Uterus (tissue), 4 donors: ENCODE data around the gene MBP. TPM values are rescaled to one million over a fixed set of nuclear protein-coding genes. Genes with fewer than 3 reads are reported as not detected.

Source experiments
- DNase-seq, 2 donors: peaks; one replicate each; pipeline ENCODE4 v3.0.0-alpha.2; 2019 to 2020
- H3K27ac ChIP-seq, 2 donors: fragments of 200-600 bp; sonication (generic); 1 replicate in 1 of 2; 2 replicates in 1 of 2; pipeline ENCODE4 v1.5.1; 2016 to 2018
- H3K27me3 ChIP-seq, 2 donors: fragments of 200-600 bp; sonication (generic); one replicate each; pipeline ENCODE4 v1.5.1; 2018 to 2019; ENCODE audit warnings: control low read depth in 1 of 2
- H3K36me3 ChIP-seq, 2 donors: fragments of 200-600 bp; sonication (generic); one replicate each; pipeline ENCODE4 v1.5.1; 2019; ENCODE audit warnings: control low read depth in 1 of 2
- H3K4me1 ChIP-seq, 2 donors: fragments of 200-600 bp; sonication (generic); one replicate each; pipeline ENCODE4 v1.5.1; 2018 to 2019; ENCODE audit warnings: control low read depth in 1 of 2
- H3K4me3 ChIP-seq, 2 donors: fragments of 200-600 bp; sonication (generic); 1 replicate in 1 of 2; 2 replicates in 1 of 2; pipeline ENCODE4 v1.5.1; 2018 to 2019; ENCODE audit warnings: mild to moderate bottlenecking in 1 of 2
- H3K9me3 ChIP-seq, 2 donors: fragments of 200-600 bp; sonication (generic); one replicate each; pipeline ENCODE4 v1.5.1; 2019; ENCODE audit warnings: control low read depth in 1 of 2
- POLR2A ChIP-seq, 2 donors: fragments of 450-650 bp; IDR thresholded peaks; one replicate each; pipeline ENCODE4 v1.6.1; 2016; ENCODE audit warnings: antibody characterized with exemption in 2 of 2, mild to moderate bottlenecking in 1 of 2, moderate library complexity in 1 of 2
- intact Hi-C: fragments of 100-400 bp; cut with DNase I; formaldehyde crosslinking; loops from one replicate; pipeline ENCODE4 v1.15.1; 2023; ENCODE audit warnings: low total_unique reads
- total RNA-seq, 4 donors: library from RNA; depleted of rRNA in 3 of 4; stranded (reverse); fragments of >200 nt in 3 of 4; gene quantifications; one replicate each; pipeline versions ENCODE4 v1.1.0 to v1.2.4, GENCODE V29; 2014 to 2023
- TF ChIP-seq, protein P1 (sequence below), 4 experiments: fragments of 200-600 bp in 2 of 4; fragments of 450-650 bp in 2 of 4; sonication (generic) in 2 of 4; IDR thresholded peaks; one replicate each; pipeline ENCODE4 v1.5.1; 2016 to 2019; ENCODE audit warnings: antibody characterized with exemption in 4 of 4, mild to moderate bottlenecking in 2 of 4, moderate library complexity in 1 of 4
- donor health status: DM: yes; HTN: yes; CAD: no.

MBP gene
- total RNA-seq, 4 donors from 2014 or later: 12.1 to 52.2 (median 19.8) TPM

DNA sequence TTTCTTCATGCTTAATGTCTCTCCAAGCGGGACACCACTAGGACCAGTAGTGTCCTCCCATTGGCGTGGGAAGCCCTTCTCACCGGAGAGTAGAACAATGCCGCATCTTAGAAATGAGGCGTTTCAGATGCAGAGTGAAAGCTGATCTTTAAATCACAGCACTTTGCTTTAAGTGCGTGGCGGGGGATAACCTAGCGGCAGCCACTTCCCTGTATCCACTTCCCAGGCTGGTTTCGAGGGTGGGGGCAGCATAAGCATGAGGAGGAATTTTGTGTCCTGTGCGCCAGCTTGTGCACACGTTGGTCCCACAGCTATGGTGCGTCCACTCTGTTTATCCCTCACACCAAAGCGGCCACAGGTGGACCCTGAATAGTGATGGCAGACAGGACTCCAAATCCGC is 63.1 kb downstream of the MBP start:
- TF ChIP-seq, protein P1, sequence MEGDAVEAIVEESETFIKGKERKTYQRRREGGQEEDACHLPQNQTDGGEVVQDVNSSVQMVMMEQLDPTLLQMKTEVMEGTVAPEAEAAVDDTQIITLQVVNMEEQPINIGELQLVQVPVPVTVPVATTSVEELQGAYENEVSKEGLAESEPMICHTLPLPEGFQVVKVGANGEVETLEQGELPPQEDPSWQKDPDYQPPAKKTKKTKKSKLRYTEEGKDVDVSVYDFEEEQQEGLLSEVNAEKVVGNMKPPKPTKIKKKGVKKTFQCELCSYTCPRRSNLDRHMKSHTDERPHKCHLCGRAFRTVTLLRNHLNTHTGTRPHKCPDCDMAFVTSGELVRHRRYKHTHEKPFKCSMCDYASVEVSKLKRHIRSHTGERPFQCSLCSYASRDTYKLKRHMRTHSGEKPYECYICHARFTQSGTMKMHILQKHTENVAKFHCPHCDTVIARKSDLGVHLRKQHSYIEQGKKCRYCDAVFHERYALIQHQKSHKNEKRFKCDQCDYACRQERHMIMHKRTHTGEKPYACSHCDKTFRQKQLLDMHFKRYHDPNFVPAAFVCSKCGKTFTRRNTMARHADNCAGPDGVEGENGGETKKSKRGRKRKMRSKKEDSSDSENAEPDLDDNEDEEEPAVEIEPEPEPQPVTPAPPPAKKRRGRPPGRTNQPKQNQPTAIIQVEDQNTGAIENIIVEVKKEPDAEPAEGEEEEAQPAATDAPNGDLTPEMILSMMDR (IDR thresholded peaks at IDR 0.05): no peak
- TF ChIP-seq POLR2A (IDR thresholded peaks at IDR 0.05): no peak
- no peaks in the 10 kb centered on the region for H3K27me3 ChIP-seq
- no peak for DNase-seq
- H3K4me3 ChIP-seq: no peak overlapping the region
- peaks cover 0 to 5% of the 10 kb centered on the region in 2 donors for H3K4me1 ChIP-seq
- intact Hi-C loops: no loop called here
- no peaks in the 10 kb centered on the region for H3K9me3 ChIP-seq
- no peaks in the 10 kb centered on the region for H3K36me3 ChIP-seq
- peak overlapping the region; percentile 81 to 82 for H3K27ac ChIP-seq

DNA sequence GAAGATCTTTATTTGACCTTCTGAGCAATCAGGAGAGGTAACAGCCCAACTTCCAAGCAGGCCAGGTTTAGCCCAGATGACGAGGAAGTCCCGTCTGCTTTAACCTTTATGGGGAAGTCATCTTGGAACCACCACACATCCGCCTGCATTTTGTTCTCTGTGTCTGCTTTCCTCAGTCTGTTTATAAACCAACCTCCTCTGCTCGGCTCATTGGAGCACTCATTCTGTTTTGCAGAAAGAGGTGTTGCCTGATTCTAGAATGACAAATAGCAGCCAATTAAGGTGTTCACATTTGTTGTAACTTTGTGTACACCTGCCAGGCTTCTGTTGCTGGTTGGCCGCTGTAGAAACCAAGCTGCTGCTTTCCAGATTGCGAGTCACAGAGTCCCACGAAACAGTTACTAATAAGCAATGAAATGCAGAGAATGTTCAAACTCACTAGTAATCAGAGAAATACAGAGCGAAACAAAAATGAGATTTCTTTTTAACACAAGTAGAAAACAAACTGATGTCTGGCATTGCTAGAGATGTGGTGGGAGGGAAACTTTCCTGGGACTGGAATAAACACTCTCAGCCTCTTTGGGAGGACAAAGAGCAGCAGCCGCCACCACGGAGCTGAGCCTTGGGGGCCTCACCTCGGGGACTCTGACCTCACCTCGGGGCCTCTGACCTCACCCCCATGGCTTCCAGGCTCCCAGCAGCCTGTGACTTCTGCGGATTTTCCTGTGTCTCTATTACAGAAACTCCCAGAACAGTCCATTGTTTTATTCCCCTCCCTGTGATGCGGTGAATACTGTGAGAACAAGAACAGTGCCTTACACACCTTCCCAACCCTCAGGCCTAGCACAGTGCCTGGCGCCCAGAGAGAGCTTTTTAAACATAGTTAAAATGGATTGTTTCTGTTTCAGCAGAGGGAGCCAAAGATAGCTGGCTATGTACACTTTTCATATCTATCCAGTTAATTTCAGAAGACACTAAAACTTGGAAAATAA is 64.0 kb downstream of the MBP start:
- Histone ChIP-seq H3K36me3 (no peaks in the 10 kb centered on the region), H3K4me3 (no peak overlapping the region), H3K27me3 (no peaks in the 10 kb centered on the region), H3K9me3 (no peaks in the 10 kb centered on the region), H3K27ac (peak overlapping the region; percentile 81 to 82), H3K4me1 (peaks cover 0 to 5% of the 10 kb centered on the region in 2 donors)
- intact Hi-C loops: no loop called here
- DNase-seq: peak in 1 of 2 donors; percentile 26
- TF ChIP-seq POLR2A (IDR thresholded peaks at IDR 0.05): no peak
- TF ChIP-seq, protein P1 (IDR thresholded peaks at IDR 0.05): no peak

DNA sequence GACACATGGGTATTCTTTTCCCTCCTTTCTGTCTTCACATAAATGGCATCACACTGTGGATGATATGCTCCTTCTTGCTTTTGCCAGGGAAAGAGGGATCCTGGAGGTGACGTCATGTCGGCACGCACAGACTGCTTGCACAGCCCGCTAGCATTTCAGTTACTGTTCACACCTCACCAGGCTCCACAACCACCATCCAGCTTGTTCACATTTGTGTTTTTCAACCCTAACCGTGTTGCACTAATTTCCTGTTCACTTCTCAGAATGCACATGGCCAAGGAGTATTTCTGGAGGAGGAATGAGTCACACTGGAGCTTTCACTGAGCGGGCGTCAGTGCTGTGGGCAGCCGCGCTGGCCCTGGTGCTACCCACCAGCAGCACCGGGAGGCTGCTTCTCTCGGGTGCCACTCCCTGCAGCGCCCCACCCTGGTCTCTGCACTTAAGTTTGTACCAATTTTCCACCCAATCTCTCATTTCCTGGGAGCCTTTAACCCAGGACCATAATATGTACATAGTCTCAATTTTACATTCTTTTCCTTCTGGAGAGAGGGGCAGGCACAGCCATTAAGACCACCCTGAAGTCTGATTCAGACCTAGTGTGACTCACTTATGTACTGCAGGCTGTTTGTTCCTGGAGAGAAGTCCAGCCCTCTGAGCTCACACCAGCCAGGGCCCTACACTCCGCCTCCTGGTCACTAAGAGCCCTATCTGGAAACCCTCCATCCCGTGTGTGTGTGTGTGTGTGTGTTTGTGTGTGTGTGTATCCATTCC is 65.1 kb downstream of the MBP start:
- H3K27me3 ChIP-seq: no peaks in the 10 kb centered on the region
- peak overlapping the region; percentile 81 to 82 for H3K27ac ChIP-seq
- no peak overlapping the region for H3K4me3 ChIP-seq
- H3K9me3 ChIP-seq: no peaks in the 10 kb centered on the region
- H3K36me3 ChIP-seq: no peaks in the 10 kb centered on the region
- intact Hi-C loops: no loop called here
- DNase-seq: peak; percentile 66 to 74
- TF ChIP-seq, protein P1 (IDR thresholded peaks at IDR 0.05): peak in 1 of 4 experiments; percentile 4
- no peak for TF ChIP-seq POLR2A (IDR thresholded peaks at IDR 0.05)
- H3K4me1 ChIP-seq: peaks cover 0 to 3% of the 10 kb centered on the region in 2 donors

DNA sequence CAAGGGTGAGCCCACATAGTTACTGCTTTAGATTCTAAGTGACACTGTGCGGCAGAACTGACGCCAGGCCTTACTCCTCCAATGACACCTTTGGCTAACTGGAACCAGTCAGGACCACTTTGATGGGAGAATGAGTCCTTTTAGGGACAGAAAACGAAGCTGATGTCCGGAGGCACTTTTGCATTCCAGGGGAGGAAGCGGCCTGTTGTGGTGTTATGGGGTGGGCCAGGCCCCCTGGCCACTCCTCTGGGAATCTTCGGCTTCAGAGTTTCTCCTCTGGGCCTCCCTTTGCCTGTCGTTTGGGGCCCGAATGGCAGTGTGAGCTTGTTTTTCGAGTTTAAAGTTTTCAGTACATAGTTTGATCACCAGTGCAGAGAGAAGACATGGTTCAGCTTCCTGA is 65.9 kb downstream of the MBP start:
- intact Hi-C loops: no loop called here
- Histone ChIP-seq H3K27me3 (no peaks in the 10 kb centered on the region), H3K9me3 (no peaks in the 10 kb centered on the region), H3K36me3 (no peaks in the 10 kb centered on the region), H3K4me3 (no peak overlapping the region), H3K27ac (peak overlapping the region; percentile 81 to 82), H3K4me1 (no peaks in the 10 kb centered on the region)
- DNase-seq: no peak
- TF ChIP-seq, protein P1 (IDR thresholded peaks at IDR 0.05): no peak
- TF ChIP-seq POLR2A (IDR thresholded peaks at IDR 0.05): no peak
